ENCODE data around the gene RAB40A.

DNA sequence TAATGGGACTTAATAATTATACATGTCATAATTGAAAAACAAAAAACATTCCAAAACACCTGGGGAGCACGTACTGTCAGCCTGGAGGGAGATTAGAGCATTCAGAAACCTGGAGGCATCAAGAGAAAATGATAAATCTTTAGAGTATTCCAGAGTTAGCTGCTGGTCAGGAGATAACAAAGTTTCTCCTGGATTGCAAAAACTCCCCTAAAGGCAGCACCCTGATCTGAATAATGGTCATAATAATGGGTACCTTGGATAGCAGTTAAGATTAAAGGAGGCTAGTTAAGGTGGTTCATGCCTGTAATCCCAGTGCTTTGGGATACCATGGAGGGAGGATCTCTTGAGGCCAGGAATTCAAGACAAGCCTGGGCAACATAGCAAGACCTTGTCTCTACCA, 15.9 kb upstream of the RAB40A start:
- TF ChIP-seq, protein P1, sequence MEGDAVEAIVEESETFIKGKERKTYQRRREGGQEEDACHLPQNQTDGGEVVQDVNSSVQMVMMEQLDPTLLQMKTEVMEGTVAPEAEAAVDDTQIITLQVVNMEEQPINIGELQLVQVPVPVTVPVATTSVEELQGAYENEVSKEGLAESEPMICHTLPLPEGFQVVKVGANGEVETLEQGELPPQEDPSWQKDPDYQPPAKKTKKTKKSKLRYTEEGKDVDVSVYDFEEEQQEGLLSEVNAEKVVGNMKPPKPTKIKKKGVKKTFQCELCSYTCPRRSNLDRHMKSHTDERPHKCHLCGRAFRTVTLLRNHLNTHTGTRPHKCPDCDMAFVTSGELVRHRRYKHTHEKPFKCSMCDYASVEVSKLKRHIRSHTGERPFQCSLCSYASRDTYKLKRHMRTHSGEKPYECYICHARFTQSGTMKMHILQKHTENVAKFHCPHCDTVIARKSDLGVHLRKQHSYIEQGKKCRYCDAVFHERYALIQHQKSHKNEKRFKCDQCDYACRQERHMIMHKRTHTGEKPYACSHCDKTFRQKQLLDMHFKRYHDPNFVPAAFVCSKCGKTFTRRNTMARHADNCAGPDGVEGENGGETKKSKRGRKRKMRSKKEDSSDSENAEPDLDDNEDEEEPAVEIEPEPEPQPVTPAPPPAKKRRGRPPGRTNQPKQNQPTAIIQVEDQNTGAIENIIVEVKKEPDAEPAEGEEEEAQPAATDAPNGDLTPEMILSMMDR (conservative IDR thresholded peaks at IDR 0.05; ENCODE audit: low read depth, low read length), result no peak
- TF ChIP-seq EZH2 (IDR thresholded peaks at IDR 0.05; ENCODE audit: low read length, unreplicated experiment), result no peak
- TF ChIP-seq EZH2phosphoT487 (IDR thresholded peaks at IDR 0.05; ENCODE audit: borderline replicate concordance, low read length), result no peak
